CD14-positive monocyte (primary cell): Measurements from ENCODE around the gene RINL. TPM values are rescaled to one million over a fixed set of nuclear protein-coding genes. Genes with fewer than 3 reads are reported as not detected.

Experiments used
- DNase-seq, 3 donors: peaks; one replicate each; pipeline ENCODE4 v3.0.0-alpha.2; 2011 to 2022
- H2AFZ ChIP-seq: 2 replicates; pipeline ENCODE4 v1.6.0; 2012; ENCODE audit warnings: mild to moderate bottlenecking, low read depth, low read length, inconsistent platforms; ENCODE audit not compliant: insufficient read depth, poor library complexity, severe bottlenecking
- H3K27ac ChIP-seq, 2 donors: 1 replicate in 1 of 2; 2 replicates in 1 of 2; pipeline ENCODE4 v1.5.1; 2012 to 2013; ENCODE audit warnings: low read length in 2 of 2, control low read depth in 1 of 2, inconsistent platforms in 1 of 2, low read depth in 1 of 2, mild to moderate bottlenecking in 1 of 2
- H3K27me3 ChIP-seq, 2 donors: one replicate each; pipeline versions ENCODE4 v1.6.0 to v1.6.1; 2011 to 2013; ENCODE audit warnings: low read length in 2 of 2; ENCODE audit not compliant: control insufficient read depth in 2 of 2, insufficient read depth in 2 of 2
- H3K36me3 ChIP-seq, 2 donors: replicated peaks in 1 of 2; 1 replicate in 1 of 2; 2 replicates in 1 of 2; pipeline versions ENCODE4 v1.5.1 to v1.6.1; 2012 to 2013; ENCODE audit warnings: low read length in 2 of 2, control low read depth in 1 of 2, inconsistent platforms in 1 of 2, mild to moderate bottlenecking in 1 of 2; ENCODE audit not compliant: insufficient read depth in 2 of 2, control insufficient read depth in 1 of 2
- H3K4me1 ChIP-seq, 2 donors: 1 replicate in 1 of 2; 2 replicates in 1 of 2; pipeline versions ENCODE4 v1.5.1 to v1.6.1; 2012 to 2013; ENCODE audit warnings: low read length in 2 of 2, control low read depth in 1 of 2, inconsistent platforms in 1 of 2, mild to moderate bottlenecking in 1 of 2, moderate library complexity in 1 of 2; ENCODE audit not compliant: insufficient read depth in 2 of 2, control insufficient read depth in 1 of 2
- H3K4me2 ChIP-seq: replicated peaks from 2 replicates; pipeline ENCODE3; 2012; ENCODE audit warnings: low read length, moderate library complexity, mild to moderate bottlenecking; ENCODE audit not compliant: poor library complexity, severe bottlenecking; ENCODE audit errors: extremely low read depth
- H3K4me3 ChIP-seq, 3 experiments: fragments of 200-600 bp in 1 of 3; sonication (generic) in 1 of 3; replicated peaks in 1 of 3; 1 replicate in 2 of 3; 2 replicates in 1 of 3; pipeline ENCODE4 v1.5.1; 2011 to 2013; ENCODE audit warnings: low read length in 3 of 3, mild to moderate bottlenecking in 3 of 3, control low read depth in 2 of 3, low read depth in 2 of 3, inconsistent platforms in 1 of 3, moderate library complexity in 1 of 3
- H3K79me2 ChIP-seq: 2 replicates; pipeline ENCODE4 v1.6.0; 2012; ENCODE audit warnings: mild to moderate bottlenecking, control low read depth, inconsistent platforms, low read length, moderate library complexity; ENCODE audit not compliant: insufficient read depth
- H3K9ac ChIP-seq: 2 replicates; pipeline ENCODE4 v1.6.0; 2017; ENCODE audit warnings: low read length, mild to moderate bottlenecking; ENCODE audit not compliant: insufficient read depth, poor library complexity, severe bottlenecking
- H3K9me3 ChIP-seq, 2 donors: replicated peaks in 1 of 2; 1 replicate in 1 of 2; 2 replicates in 1 of 2; pipeline versions ENCODE4 v1.5.1 to v1.6.1; 2012 to 2013; ENCODE audit warnings: low read length in 2 of 2, control low read depth in 1 of 2; ENCODE audit not compliant: control insufficient read depth in 1 of 2, insufficient read depth in 1 of 2
- H4K20me1 ChIP-seq: 2 replicates; pipeline ENCODE4 v1.6.0; 2012; ENCODE audit warnings: mild to moderate bottlenecking, low read length, control low read depth, moderate library complexity; ENCODE audit not compliant: insufficient read depth
- H3K27ac Mint-ChIP-seq, 7 donors: one replicate each; pipeline ENCODE4 v1.8.0; 2020; ENCODE audit warnings: mild to moderate bottlenecking in 7 of 7, mixed read lengths in 7 of 7, moderate library complexity in 6 of 7, inconsistent platforms in 2 of 7
- H3K27me3 Mint-ChIP-seq, 3 donors: one replicate each; pipeline ENCODE4 v1.8.0; 2021 to 2022; ENCODE audit warnings: low read depth in 3 of 3, mild to moderate bottlenecking in 3 of 3, mixed read lengths in 3 of 3, moderate library complexity in 3 of 3, inconsistent platforms in 1 of 3
- H3K36me3 Mint-ChIP-seq, 2 donors: one replicate each; pipeline ENCODE4 v1.8.0; 2020; ENCODE audit warnings: mixed read lengths in 2 of 2, inconsistent platforms in 1 of 2, mild to moderate bottlenecking in 1 of 2
- H3K4me1 Mint-ChIP-seq: one replicate; pipeline ENCODE4 v1.8.0; 2020; ENCODE audit warnings: mild to moderate bottlenecking, mixed read lengths
- H3K4me3 Mint-ChIP-seq, 2 donors: one replicate each; pipeline ENCODE4 v1.8.0; 2020; ENCODE audit warnings: mild to moderate bottlenecking in 2 of 2, mixed read lengths in 2 of 2, moderate library complexity in 1 of 2
- H3K9me3 Mint-ChIP-seq, 7 donors: one replicate each; pipeline ENCODE4 v1.8.0; 2020 to 2022; ENCODE audit warnings: mixed read lengths in 7 of 7, mild to moderate bottlenecking in 6 of 7, moderate library complexity in 6 of 7, inconsistent platforms in 2 of 7
- WGBS: methylation state at CpG from one replicate; pipeline ENCODE4 v1.1.5; 2013; ENCODE audit warnings: missing lambda C conversion rate; ENCODE audit not compliant: insufficient coverage; 5-methylcytosine and 5-hydroxymethylcytosine counted together
- intact Hi-C, 2 donors: fragments of 100-400 bp; cut with micrococcal nuclease; formaldehyde crosslinking; loops; one replicate each; pipeline versions ENCODE4 v1.15.0 to v1.15.1; 2023
- polyA minus RNA-seq: library from RNA; depleted of rRNA, polyadenylated mRNA; stranded (reverse); fragments of >200 nt; gene quantifications from 2 replicates; pipeline ENCODE4 v1.2.3, GENCODE V29; 2012
- polyA plus RNA-seq, 3 donors: library from polyadenylated mRNA; depleted of rRNA in 1 of 3; unstranded in 2 of 3; stranded (reverse) in 1 of 3; fragments of 300-500 nt in 2 of 3; fragments of >200 nt in 1 of 3; fragmentation: Illumina TruSeq in 2 of 3; gene quantifications; 1 replicate in 2 of 3; 2 replicates in 1 of 3; pipeline ENCODE4 v1.2.3, GENCODE V29; 2012 to 2021
- total RNA-seq, 12 experiments: library from RNA in 1 of 12; stranded (reverse) in 1 of 12; fragments of 120-200 nt in 1 of 12; gene quantifications; one replicate each; pipeline ENCODE4 v1.2.4 and lab custom pipeline; 2013 to 2026; ENCODE audit warnings: mixed read lengths in 6 of 12, inconsistent platforms in 1 of 12
- TF ChIP-seq, protein P1 (sequence below): fragments of 200-600 bp; IDR thresholded peaks from one replicate; pipeline ENCODE4 v1.8.0; 2022; ENCODE audit warnings: antibody characterized with exemption, mild to moderate bottlenecking

Gene RINL
- 20.1 TPM for total RNA-seq (2013)
- polyA plus RNA-seq (10 to 100 TPM in 1 of 3 donors, 1 to 10 TPM in 2; 4.1 to 13.5 (median 7.2) TPM), polyA minus RNA-seq (8.7 and 10.4 TPM in 2 replicates), total RNA-seq (lab: John Stamatoyannopoulos, UW) (0.67 to 7.8 (median 6.7) reads per million in 11 experiments)

- Histone ChIP-seq H2AFZ (peak within 1 kb of the TSS; percentile 84), H4K20me1 (no peaks in the 10 kb centered on the region), H3K4me1 (peaks cover 18 to 19% of the 10 kb centered on the region in 2 donors), H3K79me2 (no peaks in the 10 kb centered on the region), H3K27me3 (no peaks in the 10 kb centered on the region), H3K27ac (peak within 1 kb of the TSS; percentile 57 to 88), H3K9ac (peak within 1 kb of the TSS; percentile 77), H3K4me2 (peak within 1 kb of the TSS; percentile 89), H3K4me3 (peak within 1 kb of the TSS; percentile 31 to 76 (median 49)), H3K9me3 (no peaks in the 10 kb centered on the region), H3K36me3 (peaks cover 20 to 27% of the 10 kb centered on the region in 2 donors)
- Mint-ChIP-seq H3K27me3 (no peaks in the 10 kb centered on the region), H3K4me3 (peak within 1 kb of the TSS; percentile 77 to 88), H3K27ac (peak within 1 kb of the TSS; percentile 81 to 94 (median 88)), H3K4me1 (peaks cover 16% of the 10 kb centered on the region), H3K36me3 (peaks cover 18 to 44% of the 10 kb centered on the region in 2 donors), H3K9me3 (no peaks in the 10 kb centered on the region)
- WGBS, result 2% methylated on average over 5 of the region's 11 CpGs
- DNase-seq, result peak; percentile 58 to 61 (median 58)
- TF ChIP-seq, protein P1, sequence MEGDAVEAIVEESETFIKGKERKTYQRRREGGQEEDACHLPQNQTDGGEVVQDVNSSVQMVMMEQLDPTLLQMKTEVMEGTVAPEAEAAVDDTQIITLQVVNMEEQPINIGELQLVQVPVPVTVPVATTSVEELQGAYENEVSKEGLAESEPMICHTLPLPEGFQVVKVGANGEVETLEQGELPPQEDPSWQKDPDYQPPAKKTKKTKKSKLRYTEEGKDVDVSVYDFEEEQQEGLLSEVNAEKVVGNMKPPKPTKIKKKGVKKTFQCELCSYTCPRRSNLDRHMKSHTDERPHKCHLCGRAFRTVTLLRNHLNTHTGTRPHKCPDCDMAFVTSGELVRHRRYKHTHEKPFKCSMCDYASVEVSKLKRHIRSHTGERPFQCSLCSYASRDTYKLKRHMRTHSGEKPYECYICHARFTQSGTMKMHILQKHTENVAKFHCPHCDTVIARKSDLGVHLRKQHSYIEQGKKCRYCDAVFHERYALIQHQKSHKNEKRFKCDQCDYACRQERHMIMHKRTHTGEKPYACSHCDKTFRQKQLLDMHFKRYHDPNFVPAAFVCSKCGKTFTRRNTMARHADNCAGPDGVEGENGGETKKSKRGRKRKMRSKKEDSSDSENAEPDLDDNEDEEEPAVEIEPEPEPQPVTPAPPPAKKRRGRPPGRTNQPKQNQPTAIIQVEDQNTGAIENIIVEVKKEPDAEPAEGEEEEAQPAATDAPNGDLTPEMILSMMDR, result no peak
- intact Hi-C loops, result no loop called here
These were observed at the start of gene RINL for GRCh38 chr19:38877781-38878574. TSS of gene RINL (minus strand) at chr19:38878275. CDS start at chr19:38876742, 1,533 bp downstream.

- Mint-ChIP-seq H3K9me3 (peaks cover 0 to 4% (median 0%) of the 10 kb centered on the region in 7 donors), H3K27ac (peak overlapping the region in 1 of 7 donors; percentile 4), H3K4me1 (peaks cover under 1% of the 10 kb centered on the region), H3K4me3 (no peak overlapping the region), H3K36me3 (peaks cover 35 to 54% of the 10 kb centered on the region in 2 donors), H3K27me3 (no peaks in the 10 kb centered on the region)
- Histone ChIP-seq H3K9ac (no peak overlapping the region), H3K4me3 (no peak overlapping the region), H3K9me3 (no peaks in the 10 kb centered on the region), H2AFZ (no peak overlapping the region), H3K27ac (no peak overlapping the region), H3K4me1 (peaks cover under 1 to 2% of the 10 kb centered on the region in 2 donors), H3K27me3 (no peaks in the 10 kb centered on the region), H4K20me1 (no peaks in the 10 kb centered on the region), H3K79me2 (peaks cover 5% of the 10 kb centered on the region), H3K36me3 (peaks cover 24 to 34% of the 10 kb centered on the region in 2 donors), H3K4me2 (no peak overlapping the region)
- intact Hi-C loops, result loop anchor here in 1 of 2 donors (10.0 kb wide), 2 partner anchors 190 to 520 kb away; partner anchors contain the start of gene FAM98C
- DNase-seq, result no peak
- 98% methylated on average over 7 of the region's 7 CpGs for WGBS
- TF ChIP-seq, protein P1, result no peak
These were observed 46.3 kb upstream of the RINL start for GRCh38 chr19:38924388-38924787.
